Measurements from ENCODE around the gene SLC49A3.
"Not testable (repeated sequence)": the region's sequence is repeated elsewhere in the genome, so short reads cannot be mapped to it uniquely, and the experiment has no call there.

SLC49A3 gene

DNA sequence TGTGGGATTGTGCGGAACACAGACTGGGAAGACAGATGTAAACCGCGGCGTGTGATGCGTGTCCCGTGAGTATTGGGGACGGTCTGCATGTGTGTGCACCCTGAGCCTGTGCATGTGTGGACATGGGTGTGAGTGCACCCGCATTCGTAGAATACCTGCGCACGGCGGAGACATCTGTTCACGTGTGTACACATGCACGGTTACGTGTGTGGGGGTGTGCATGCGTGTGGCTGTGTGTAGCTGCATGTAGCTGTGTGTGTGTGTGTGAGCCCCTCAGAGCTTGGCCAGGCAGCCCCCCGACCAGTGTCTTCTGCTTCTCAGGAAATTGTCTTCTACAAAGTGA lies 34.5 kb downstream of the SLC49A3 start:
- DNase-seq (ENCODE audit: low read depth): no peak

- DNase-seq (ENCODE audit: low read depth): no peak
Measured at GRCh38 chr4:653831-654502, 35.0 kb downstream of the SLC49A3 start.

DNA sequence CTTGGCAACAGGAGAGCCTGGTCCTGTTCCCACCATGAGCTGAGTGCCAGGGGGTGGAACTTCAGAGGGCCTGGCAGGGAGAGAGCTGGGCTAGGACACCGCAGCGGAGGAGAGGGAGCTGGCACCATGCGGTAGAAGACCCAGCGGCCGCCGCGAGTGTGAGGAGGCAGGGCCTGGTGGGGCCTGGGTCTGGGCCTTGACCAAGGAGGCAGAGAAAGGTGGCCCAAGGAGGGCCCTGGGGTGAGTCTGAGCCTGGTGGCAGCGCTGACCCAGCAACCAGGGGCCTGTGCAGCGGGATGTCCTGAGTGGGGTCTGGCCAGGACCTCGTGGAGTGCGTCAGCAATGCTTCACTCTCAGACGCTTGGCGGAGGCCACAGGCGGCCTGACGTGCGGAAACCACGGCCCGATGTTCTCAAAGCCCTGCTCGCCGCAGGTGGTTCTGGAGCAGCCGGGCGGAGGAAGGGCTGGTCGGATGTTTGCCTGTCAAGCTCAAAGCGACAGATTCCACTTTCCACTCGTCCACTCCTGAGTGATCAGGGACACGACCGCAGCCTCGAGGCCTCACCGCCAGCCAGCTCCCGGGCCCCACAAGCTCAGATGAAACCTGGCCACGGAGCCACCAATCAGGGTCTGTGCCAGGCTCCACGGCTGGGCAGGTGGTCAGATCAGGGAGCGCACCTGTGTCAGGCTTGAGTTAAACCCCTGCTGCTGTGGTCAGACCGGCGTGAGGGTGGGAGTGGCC lies 35.7 kb downstream of the SLC49A3 start:
- no peak for DNase-seq (ENCODE audit: low read depth)

GRCh38 chr4:651884-652642 lies 36.9 kb downstream of the SLC49A3 start:
- DNase-seq (ENCODE audit: low read depth): no peak

GRCh38 chr4:650951-651883 lies 37.7 kb downstream of the SLC49A3 start:
- DNase-seq (ENCODE audit: low read depth): no peak

- DNase-seq (ENCODE audit: low read depth): no peak
Measured at GRCh38 chr4:650461-650860, 38.5 kb downstream of the SLC49A3 start.

DNA sequence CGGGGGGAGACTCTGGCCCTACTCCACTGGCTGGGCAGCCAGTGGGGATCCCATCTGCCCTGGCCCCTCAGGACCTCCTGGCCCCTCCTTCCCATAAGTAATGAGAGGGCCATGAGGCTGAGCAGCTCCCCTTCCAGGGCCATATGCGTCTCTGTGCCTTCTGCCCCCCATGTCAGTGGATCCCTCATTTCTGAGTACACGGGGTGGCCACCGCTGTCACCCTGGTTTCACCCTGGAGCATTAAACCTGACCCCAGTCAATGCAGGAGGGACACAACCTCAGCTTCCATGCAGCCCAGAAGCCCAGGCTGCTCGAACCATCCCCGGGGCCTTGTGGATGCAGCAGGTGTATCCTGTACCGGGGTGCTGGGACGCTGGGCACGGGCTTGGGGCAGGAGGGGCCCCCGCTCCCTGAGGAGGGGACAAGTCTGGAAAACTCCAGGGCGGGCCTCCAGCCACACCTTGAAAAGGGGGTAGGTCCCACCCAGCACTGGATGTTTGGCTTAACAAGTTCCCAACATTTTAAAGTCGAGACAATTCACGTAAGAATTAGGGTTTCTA lies 39.1 kb downstream of the SLC49A3 start:
- no peak for DNase-seq (ENCODE audit: low read depth)

- DNase-seq (ENCODE audit: low read depth): no peak
Measured at GRCh38 chr4:649293-649625, 39.7 kb downstream of the SLC49A3 start.

- no peak for DNase-seq (ENCODE audit: low read depth)
Measured at GRCh38 chr4:648579-649292, 40.2 kb downstream of the SLC49A3 start.

DNA sequence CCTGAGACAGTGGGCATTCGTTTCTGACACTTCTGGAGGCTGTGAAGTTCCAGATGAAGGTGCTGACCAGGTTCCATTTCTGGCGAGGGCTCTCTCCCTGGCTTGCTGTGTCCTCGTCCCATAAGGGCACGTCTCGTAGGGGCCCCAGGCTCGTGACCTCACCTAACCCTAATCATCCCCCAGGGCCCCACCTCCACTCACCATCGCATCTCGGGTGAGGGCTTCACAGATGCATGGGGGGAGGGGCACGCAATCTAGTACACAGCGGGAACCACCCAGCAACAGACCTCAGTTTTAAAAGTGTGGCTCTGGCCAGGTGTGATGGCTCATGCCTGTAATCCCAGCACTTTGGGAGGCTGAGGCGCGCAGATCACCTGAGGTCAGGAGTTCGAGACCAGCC lies 41.5 kb downstream of the SLC49A3 start:
- no peak for DNase-seq (ENCODE audit: low read depth)

DNA sequence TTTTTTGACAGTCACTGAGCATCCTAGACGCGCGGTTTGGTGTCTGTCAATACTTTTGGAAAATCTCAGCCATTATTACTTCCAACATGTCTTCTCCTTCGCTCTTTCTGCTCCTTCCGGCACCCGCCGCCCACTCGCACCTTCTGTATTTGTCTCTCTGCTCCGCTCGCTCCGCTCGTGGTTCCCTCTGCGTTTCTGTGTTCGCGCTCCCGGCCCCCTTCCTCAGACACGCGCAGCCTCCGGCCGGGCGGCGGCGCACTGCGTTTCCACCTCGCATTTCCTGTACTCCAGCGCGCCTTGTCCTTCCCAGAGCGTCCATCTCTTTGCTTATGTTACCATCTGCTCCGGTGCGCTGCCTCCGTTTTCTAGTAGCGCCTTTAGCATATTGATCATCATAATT lies 42.5 kb downstream of the SLC49A3 start:
- peak; percentile 15 for DNase-seq (ENCODE audit: low read depth)

GRCh38 chr4:642366-642765 lies 46.6 kb downstream of the SLC49A3 start:
- not testable (repeated sequence) for DNase-seq (ENCODE audit: low read depth)

DNA sequence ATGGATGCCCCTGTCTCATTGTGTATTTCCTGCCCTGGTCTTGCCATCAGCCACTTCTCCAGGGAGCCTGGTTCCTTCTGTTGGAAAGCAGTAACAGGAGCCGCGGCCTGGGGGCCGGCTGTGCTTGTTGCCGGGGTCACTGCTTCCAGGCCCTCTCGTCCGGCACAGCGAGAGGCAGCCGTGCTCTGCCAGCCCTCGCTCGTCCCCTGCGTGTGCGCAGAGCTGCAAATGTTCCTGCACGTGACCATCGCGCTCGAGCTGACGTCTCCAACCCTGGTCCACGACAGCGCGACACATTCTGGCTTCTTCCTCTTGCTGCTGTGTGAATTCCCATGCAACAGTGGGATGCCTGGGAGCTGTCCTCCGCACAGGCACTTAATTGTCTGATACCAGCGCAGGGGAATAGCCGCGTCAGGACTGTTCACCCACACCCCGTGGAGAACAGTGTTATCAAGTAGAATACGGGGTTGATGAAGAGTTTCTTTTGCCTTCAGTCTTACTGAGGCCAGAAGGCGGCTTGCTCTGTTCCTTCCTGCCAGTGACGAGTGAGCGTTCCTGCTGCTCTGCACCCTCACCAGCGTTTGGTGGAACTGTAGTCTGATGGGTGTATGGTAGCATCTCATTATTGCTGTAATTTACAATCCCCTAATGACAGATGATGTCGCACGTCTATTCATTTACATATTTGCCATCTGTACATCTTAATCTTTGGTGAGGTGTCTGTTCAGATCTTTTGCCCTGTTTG lies 51.2 kb downstream of the SLC49A3 start:
- DNase-seq (ENCODE audit: low read depth): no peak

DNA sequence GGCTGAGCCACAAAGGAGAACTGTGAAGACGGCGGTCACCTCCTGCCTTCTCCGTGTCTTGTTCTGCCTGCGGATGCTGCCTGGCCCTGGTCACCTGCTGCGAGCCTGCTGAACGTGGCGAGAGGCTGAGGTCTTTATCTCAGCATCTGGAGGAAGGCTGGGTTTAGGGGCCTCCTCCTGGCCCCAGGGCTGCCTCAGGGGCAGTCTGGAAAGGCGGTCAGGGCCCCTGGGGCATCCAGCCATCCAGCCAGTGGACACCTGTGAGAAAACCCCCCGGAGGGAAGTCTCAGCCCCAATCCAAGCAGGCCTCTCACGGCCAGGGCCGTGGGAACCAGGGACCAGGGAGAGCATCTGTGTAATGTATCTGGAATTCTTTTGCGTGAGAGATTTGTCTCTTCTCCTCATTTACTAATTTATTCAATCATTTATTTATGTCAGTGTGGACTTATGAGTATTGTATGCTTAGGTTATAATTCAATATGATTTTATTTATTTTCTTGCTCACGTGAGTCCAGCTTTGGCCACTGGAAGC lies 52.3 kb downstream of the SLC49A3 start:
- DNase-seq (ENCODE audit: low read depth): no peak

DNA sequence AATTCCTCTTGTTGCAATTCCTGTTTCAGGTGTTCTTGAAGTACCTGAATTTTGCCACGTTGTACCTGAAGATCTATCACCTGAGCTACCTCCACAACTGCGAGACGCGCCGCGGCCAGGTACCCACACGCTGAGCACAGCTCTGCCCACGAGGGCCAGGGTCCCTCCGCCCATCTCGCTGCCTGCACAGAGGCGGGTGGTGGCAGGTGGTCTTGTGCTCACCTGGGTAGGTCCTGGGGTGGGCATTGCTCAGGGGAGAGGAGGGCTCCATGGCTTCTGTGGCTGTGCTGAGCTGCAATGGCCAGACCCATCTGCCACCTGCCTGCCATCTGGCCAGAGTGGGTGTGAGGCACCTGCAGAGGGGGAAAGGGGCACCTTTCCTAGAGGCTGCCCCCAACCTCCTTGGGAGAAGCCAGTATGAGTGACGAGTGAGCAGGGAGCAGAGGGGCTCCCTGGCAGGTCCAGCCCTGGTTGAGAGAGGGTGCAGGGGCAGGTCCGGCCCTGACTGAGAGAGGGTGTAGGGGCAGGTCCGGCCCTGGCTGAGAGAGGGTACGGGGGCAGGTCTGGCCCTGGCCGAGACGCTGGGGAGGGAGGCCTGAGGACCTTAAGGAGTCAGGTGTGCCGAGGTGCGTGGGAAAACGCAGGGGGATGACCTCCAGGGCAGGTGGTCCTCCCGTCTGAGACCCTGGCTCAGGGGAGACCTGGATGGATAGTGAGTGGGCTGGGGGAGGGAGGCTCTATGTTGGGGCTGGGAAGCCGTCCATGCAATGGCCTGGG lies 52.9 kb downstream of the SLC49A3 start:
- DNase-seq (ENCODE audit: low read depth): no peak

DNA sequence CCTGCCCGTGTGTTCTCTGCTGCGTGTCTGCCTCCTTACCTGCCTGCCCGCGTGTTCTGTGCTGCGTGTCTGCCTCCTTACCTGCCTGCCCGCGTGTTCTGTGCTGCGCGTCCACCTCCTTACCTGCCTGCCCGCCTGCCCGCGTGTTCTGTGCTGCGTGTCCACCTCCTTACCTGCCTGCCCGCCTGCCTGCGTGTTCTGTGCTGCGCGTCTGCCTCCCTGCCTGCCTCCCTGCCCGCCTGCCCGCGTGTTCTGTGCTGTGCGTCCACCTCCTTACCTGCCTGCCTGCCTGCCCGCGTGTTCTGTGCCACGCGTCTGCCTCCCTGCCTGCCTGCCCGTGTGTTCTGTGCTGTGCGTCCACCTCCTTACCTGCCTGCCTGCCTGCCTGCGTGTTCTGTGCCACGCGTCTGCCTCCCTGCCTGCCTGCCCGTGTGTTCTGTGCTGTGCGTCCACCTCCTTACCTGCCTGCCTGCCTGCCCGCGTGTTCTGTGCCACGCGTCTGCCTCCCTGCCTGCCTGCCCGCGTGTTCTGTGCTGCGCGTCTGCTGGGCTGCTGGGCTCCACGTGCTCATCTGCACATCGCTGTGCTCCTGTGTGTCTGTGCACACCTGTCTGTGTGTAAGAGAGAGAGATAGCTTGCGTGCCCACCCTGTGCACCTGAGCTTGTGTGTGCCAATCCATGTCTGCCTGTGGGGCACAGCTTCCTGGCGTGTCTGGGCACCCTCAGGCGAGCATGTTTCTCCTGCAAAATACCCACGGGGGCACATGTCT lies 53.7 kb downstream of the SLC49A3 start:
- not testable (repeated sequence) for DNase-seq (ENCODE audit: low read depth)

- no peak for DNase-seq (ENCODE audit: low read depth)
Measured at GRCh38 chr4:634599-634985, 54.4 kb downstream of the SLC49A3 start.

DNA sequence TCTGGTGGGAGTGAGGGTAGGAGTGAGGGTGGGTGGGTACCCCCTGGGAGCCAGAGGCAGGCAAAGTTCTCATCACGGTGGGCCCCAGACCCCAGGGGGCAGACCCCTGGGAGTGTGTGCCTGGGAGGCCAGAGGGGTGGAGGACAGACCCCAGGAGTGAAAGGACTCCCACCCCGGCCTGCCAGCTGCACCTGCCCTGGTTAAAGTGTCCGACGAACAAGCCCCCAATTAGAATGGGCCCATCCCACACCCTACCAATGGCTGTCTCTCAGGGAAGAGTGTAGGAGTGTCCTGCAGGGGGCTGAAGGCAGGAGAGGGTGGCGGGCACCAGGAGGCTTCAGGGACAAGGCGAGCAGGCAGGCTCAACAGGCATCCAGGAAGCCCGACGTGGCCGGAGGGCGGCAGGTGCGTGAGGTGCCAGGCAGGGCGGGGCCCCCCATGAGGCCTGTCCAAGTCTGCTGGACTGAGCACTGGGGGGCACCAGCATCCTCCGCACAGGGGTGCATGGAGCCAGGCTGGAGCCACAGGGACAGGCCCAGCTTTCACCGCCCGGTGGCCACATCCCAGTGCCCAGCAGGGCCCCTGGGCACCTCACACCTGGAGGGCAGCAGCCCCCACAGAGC lies 54.9 kb downstream of the SLC49A3 start:
- no peak for DNase-seq (ENCODE audit: low read depth)

Data from activated T-helper 9 cell treated with anti-CD3 and anti-CD28 coated beads, Interleukin-2, amount 50 U/mL, for 16 hours (primary cell).